Left kidney (tissue), 2 donors: ENCODE results near the gene LZIC. TPM values are rescaled to one million over a fixed set of nuclear protein-coding genes. Genes with fewer than 3 reads are reported as not detected.

Source experiments
- DNase-seq: peaks from one replicate; pipeline ENCODE4 v3.0.0-alpha.2; 2013
- polyA plus RNA-seq: library from polyadenylated mRNA; unstranded; fragments of 120-200 nt; gene quantifications from one replicate; pipeline ENCODE4 v1.2.1, GENCODE V29; 2013; ENCODE audit not compliant: insufficient read length

The LZIC gene
- polyA plus RNA-seq, 1 donor: 77.7 TPM

DNA sequence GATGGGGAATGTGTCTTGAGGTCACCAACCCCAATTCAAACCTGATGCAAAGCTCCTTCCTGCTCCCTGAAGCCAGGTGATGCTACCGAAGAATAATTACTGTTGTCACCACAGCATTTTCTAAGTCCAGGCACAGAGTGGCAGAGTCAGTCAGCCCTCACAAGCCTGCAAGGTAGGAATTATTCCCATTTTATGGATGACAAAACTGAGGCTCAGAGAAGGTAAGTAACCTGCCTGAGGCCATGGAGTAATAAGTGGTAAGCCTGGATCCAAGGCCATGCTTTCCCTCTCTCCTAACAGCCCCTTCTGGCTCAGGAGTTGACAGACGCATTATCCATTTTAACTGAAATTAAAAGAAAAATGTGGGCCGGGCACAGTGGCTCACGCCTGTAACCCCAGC lies 56.1 kb downstream of the LZIC start:
- no peak for DNase-seq

DNA sequence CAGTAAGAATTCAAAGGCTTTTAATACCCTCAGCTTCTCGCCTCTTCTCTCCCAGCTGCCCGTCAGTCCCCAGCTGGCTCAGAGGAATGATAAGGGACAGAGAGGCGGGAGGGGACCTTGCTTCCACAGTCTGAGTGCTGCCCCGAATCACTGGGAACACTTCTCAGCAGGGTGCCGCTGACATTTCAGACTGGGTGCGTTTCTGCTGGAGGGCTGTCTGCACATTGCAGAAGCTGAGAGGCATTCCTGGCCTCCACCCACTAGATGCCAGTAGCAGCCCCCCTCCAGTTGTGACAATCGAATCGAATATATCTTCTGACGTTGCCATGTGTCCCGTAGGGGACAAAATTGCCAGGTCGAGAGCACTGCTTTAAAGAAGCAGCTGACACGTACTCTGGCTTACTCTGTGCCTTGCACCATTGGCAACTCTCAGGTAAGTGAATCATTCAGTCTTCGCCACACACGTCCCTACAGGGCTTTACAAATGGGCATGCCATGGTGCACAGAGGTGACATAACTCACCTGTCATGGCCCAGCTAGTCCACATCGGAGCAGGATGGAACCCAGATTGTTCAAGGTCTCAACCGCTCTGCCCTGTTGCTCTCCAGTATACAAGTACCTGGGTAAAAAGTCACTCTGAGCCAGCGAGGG lies 57.0 kb downstream of the LZIC start:
- no peak for DNase-seq

- DNase-seq: no peak
Measured at GRCh38 chr1:9884805-9885204, 58.4 kb downstream of the LZIC start.

DNA sequence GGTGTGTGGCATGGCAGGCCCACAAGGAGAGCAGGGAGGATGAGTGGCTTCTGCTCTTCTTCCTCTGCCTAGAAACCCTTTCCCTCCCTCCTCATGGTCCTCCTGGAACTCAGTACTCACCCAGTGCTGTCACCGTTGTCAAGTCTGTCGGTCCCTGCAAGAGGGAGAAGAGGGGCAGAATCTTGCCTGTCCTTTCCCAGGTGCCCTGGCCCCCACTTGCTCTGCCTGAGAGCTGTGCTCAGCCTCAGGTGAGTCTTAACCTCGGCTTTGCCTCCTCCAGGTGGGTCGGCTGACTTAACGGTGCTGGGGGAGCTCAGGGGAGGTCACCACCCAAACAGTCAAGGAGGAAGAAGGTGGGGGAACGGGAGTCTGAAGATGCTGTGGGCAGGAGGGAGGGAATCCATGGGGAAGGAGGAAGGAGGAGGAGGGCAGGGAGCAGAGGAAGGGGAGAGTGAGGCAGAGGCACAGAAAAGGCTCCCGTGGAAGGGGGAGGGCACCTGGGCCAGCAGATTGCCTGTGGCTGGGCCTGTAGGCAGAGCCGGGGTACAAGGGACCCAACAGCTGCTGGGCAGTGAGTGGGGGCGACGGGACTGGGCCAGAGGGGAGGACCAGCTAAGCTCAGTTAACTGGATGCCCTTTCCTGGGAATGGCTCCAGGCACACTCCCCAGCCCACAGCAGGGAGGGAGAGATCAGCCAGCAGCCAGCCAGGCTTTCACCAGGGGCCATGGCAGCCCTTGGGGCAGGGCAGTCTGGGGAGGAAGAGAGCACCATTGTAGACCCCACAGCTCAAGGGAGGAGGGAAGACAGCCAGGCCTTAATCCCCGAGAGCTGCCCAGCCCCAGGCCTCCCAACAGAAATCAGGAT lies 59.4 kb downstream of the LZIC start:
- DNase-seq: no peak

DNA sequence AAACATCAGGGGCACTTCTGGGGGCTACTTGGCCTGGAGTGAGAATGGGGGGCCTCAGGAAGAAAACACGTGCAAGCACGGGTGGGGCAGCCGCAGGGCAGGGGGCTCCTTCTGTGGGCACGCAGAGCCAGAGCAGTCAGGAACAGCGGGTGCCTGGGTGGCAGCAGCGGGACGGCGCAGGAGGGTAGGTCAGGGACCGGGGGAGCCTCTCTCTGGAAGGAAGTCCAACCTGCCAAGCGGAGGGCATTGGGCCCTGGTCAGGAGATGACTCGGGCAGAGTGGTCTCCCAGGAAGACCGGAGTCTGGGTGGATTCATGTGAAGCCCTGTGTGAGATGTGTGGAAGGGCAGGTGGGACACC lies 60.3 kb downstream of the LZIC start:
- no peak for DNase-seq

DNA sequence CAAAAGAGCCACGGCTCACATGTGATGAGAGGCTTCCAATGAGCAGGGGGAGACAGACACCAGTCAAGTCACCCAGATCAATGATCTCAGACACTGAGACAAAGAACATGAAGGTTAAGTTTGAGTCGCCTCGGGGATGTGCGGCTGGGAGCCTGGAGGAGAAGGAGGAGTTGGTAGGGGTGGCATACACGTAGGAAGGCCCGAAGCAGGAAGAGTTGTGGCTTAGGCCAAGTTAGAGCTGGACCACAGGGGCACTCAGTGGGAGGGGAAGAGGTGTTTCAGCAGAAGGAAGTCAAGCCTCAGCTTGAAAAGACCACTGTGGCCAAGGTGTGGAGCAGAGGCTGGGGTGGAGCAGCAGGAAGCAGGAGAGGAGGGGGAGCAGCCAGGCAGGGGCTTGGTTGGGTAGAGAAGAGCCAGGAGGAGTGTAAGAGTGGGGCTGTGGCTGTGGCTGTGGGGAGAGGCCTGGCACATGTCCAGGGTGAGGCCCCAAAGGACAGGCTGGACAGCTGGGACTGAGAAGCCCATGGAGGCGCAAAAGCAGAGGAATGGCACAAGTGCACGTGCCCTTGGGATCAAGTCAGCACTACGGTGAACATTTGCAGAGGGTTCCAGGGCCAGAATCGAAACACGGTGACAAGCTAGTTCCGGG lies 60.8 kb downstream of the LZIC start:
- DNase-seq: no peak

GRCh38 chr1:9881838-9882249 lies 61.3 kb downstream of the LZIC start:
- DNase-seq: no peak

Other genes with a start within 250 kb of the LZIC start
- gene CLSTN1, start 119.4 kb downstream of the LZIC start, polyA plus RNA-seq: 151 TPM
- gene CTNNBIP1, start 33.1 kb downstream of the LZIC start, polyA plus RNA-seq: 28.4 TPM
- 24.4 TPM for gene NMNAT1, start 84 bp upstream of the LZIC start, polyA plus RNA-seq
- gene RBP7, start 53.8 kb upstream of the LZIC start, polyA plus RNA-seq: 15.3 TPM
- gene UBE4B, start 89.6 kb upstream of the LZIC start, polyA plus RNA-seq: 61.1 TPM